A549 (cell line): ENCODE measurements around the gene PHB1. TPM values are rescaled to one million over a fixed set of nuclear protein-coding genes. Genes with fewer than 3 reads are reported as not detected.

ENCODE experiments used
- ATAC-seq, 2 experiments: fragments of 200-7000 bp in 1 of 2; fragments of >200 bp in 1 of 2; cut with Nextera tagmentation in 1 of 2; cut with Tn5 transposase in 1 of 2; 3 replicates each; pipeline versions ENCODE4 v1.8.0 to v1.9.1; 2018 to 2020; ENCODE audit warnings: mild to moderate bottlenecking in 1 of 2, moderate library complexity in 1 of 2
- CTCF ChIA-PET: fragments of 300-600 bp; sonication (Branson Sonifier 250); formaldehyde crosslinking; extraction: SDS; loops from one replicate; lab custom pipeline; 2021; ENCODE audit warnings: antibody characterized with exemption, inconsistent platforms; lab: Yijun Ruan, JAX
- POLR2A ChIA-PET: fragments of 350-600 bp; formaldehyde crosslinking; extraction: SDS; loops from one replicate; lab custom pipeline; 2021; ENCODE audit warnings: antibody characterized with exemption, inconsistent platforms; lab: Yijun Ruan, JAX
- DNase-seq, 2 experiments: peaks; one replicate each; pipeline versions ENCODE4 v3.0.0 to v3.0.0-alpha.2; 2011 to 2016; ENCODE audit warnings: low read depth in 1 of 2, low spot score in 1 of 2
- FAIRE-seq: peaks from 2 replicates; lab custom pipeline; 2011; peaks lifted over from hg19 to GRCh38; lab: Jason Lieb, UNC
- H3K27ac ChIP-seq, 2 experiments: fragments of >200 bp; sonication (Bioruptor Twin); formaldehyde crosslinking; 3 replicates each; pipeline ENCODE4 v1.5.1; 2016 to 2017
- H3K4me1 ChIP-seq: fragments of >200 bp; sonication (Bioruptor Twin); formaldehyde crosslinking; 3 replicates; pipeline ENCODE4 v1.6.1; 2016
- H3K4me2 ChIP-seq: fragments of >200 bp; sonication (Bioruptor Twin); formaldehyde crosslinking; 3 replicates; pipeline ENCODE4 v1.6.1; 2016
- H3K4me3 ChIP-seq: fragments of >200 bp; sonication (Bioruptor Twin); formaldehyde crosslinking; 3 replicates; pipeline ENCODE4 v1.5.1; 2016
- H3K9me3 ChIP-seq: fragments of >200 bp; sonication (Bioruptor Twin); formaldehyde crosslinking; 3 replicates; pipeline ENCODE4 v1.6.1; 2016
- CBX2 ChIP-seq: fragments of 200-600 bp; sonication (generic); IDR thresholded peaks from 2 replicates; pipeline ENCODE4 v1.6.1; 2016; ENCODE audit warnings: low read depth, mild to moderate bottlenecking, borderline replicate concordance
- CBX8 ChIP-seq: fragments of 200-600 bp; sonication (generic); IDR thresholded peaks from 2 replicates; pipeline ENCODE4 v1.6.1; 2016
- CTCF ChIP-seq: fragments of >200 bp; sonication (Bioruptor Twin); formaldehyde crosslinking; IDR thresholded peaks from 3 replicates; pipeline ENCODE4 v1.5.1; 2016
- E2F6 ChIP-seq: IDR thresholded peaks from 2 replicates; pipeline ENCODE4 v1.6.1; 2012; ENCODE audit warnings: low read depth, borderline replicate concordance
- EHF ChIP-seq: fragments of 250-450 bp; sonication (Bioruptor Pico); IDR thresholded peaks from 2 replicates; pipeline ENCODE4 v1.5.0; 2020; ENCODE audit warnings: mild to moderate bottlenecking
- FOSB ChIP-seq: fragments of 250-450 bp; sonication (Bioruptor Pico); IDR thresholded peaks from 2 replicates; pipeline ENCODE4 v1.5.0; 2020; ENCODE audit warnings: mild to moderate bottlenecking, moderate library complexity
- FOXS1 ChIP-seq: fragments of 250-450 bp; sonication (Bioruptor Pico); IDR thresholded peaks from 2 replicates; pipeline ENCODE4 v1.5.0; 2020; ENCODE audit warnings: mild to moderate bottlenecking, moderate library complexity
- GATA3 ChIP-seq: IDR thresholded peaks from 2 replicates; pipeline ENCODE4 v1.6.1; 2012; ENCODE audit warnings: borderline replicate concordance
- HOXA7 ChIP-seq: fragments of 250-450 bp; sonication (Bioruptor Pico); IDR thresholded peaks from 2 replicates; pipeline ENCODE4 v1.5.0; 2020; ENCODE audit warnings: mild to moderate bottlenecking, moderate library complexity
- MAFK ChIP-seq: fragments of 450-650 bp; IDR thresholded peaks from 2 replicates; pipeline ENCODE4 v1.6.1; 2014; ENCODE audit not compliant: partially characterized antibody
- NR3C1 ChIP-seq: fragments of >200 bp; sonication (Bioruptor Twin); formaldehyde crosslinking; IDR thresholded peaks from 3 replicates; pipeline ENCODE4 v1.6.1; 2017
- PBX3 ChIP-seq: IDR thresholded peaks from 2 replicates; pipeline ENCODE4 v1.6.1; 2012
- PHF8 ChIP-seq: fragments of 200-600 bp; sonication (generic); IDR thresholded peaks from 2 replicates; pipeline ENCODE4 v1.6.1; 2016; ENCODE audit warnings: low read depth, mild to moderate bottlenecking, antibody characterized with exemption, moderate library complexity, borderline replicate concordance
- POLR2A ChIP-seq: IDR thresholded peaks from 2 replicates; pipeline ENCODE4 v1.6.1; 2012; ENCODE audit warnings: mild to moderate bottlenecking, low read length
- RAD21 ChIP-seq, 2 experiments: fragments of >200 bp in 1 of 2; sonication (Bioruptor Twin) in 1 of 2; formaldehyde crosslinking in 1 of 2; IDR thresholded peaks in 1 of 2; conservative IDR thresholded peaks in 1 of 2; 2 replicates in 1 of 2; 3 replicates in 1 of 2; pipeline ENCODE4 v1.6.1; 2012 to 2018; ENCODE audit warnings: inconsistent platforms in 1 of 2
- REST ChIP-seq: fragments of 200-600 bp; sonication (generic); IDR thresholded peaks from 2 replicates; pipeline ENCODE4 v1.6.1; 2016; ENCODE audit warnings: antibody characterized with exemption, mild to moderate bottlenecking, moderate library complexity
- SMC3 ChIP-seq: fragments of >200 bp; sonication (Bioruptor Twin); formaldehyde crosslinking; IDR thresholded peaks from 3 replicates; pipeline ENCODE4 v1.6.1; 2018; ENCODE audit warnings: inconsistent platforms
- TP53 ChIP-seq: fragments of 250-450 bp; sonication (Bioruptor Pico); IDR thresholded peaks from 2 replicates; pipeline ENCODE4 v1.5.0; 2021; ENCODE audit warnings: mild to moderate bottlenecking, moderate library complexity
- ZC3H11A ChIP-seq: fragments of 450-650 bp; IDR thresholded peaks from 2 replicates; pipeline ENCODE4 v1.6.1; 2014; ENCODE audit warnings: antibody characterized with exemption, mild to moderate bottlenecking
- ZSCAN20 ChIP-seq: fragments of 250-450 bp; sonication (Bioruptor Pico); IDR thresholded peaks from 2 replicates; pipeline ENCODE4 v1.8.0; 2022; ENCODE audit warnings: mild to moderate bottlenecking, moderate library complexity
- WGBS: methylation state at CpG from one replicate; pipeline ENCODE4 v1.1.6; 2017; ENCODE audit errors: missing lambda C conversion rate; 5-methylcytosine and 5-hydroxymethylcytosine counted together
- polyA plus RNA-seq, 4 experiments: library from polyadenylated mRNA; depleted of rRNA in 3 of 4; stranded (reverse); fragments of >200 nt; fragmentation: RNase III in 1 of 4; extraction: RNeasy Plus Mini Kit Qiagen cat#74134 plus additional on column Dnase treatment in 1 of 4; gene quantifications; 2 replicates in 3 of 4; 3 replicates in 1 of 4; pipeline ENCODE4 v1.2.3, GENCODE V29; 2011 to 2017
- TF ChIP-seq, protein P1 (sequence below): fragments of 250-450 bp; sonication (Bioruptor Pico); IDR thresholded peaks from 2 replicates; pipeline ENCODE4 v1.5.0; 2021; ENCODE audit warnings: mild to moderate bottlenecking, moderate library complexity, borderline replicate concordance
- TF ChIP-seq, protein P2 (sequence below): fragments of 450-650 bp; IDR thresholded peaks from 2 replicates; pipeline ENCODE4 v1.6.1; 2014; ENCODE audit warnings: antibody characterized with exemption

The PHB1 gene
- polyA plus RNA-seq, 2 of the 4 experiments (the other 2 are of a cell fraction), result 432 to 480 TPM

DNA sequence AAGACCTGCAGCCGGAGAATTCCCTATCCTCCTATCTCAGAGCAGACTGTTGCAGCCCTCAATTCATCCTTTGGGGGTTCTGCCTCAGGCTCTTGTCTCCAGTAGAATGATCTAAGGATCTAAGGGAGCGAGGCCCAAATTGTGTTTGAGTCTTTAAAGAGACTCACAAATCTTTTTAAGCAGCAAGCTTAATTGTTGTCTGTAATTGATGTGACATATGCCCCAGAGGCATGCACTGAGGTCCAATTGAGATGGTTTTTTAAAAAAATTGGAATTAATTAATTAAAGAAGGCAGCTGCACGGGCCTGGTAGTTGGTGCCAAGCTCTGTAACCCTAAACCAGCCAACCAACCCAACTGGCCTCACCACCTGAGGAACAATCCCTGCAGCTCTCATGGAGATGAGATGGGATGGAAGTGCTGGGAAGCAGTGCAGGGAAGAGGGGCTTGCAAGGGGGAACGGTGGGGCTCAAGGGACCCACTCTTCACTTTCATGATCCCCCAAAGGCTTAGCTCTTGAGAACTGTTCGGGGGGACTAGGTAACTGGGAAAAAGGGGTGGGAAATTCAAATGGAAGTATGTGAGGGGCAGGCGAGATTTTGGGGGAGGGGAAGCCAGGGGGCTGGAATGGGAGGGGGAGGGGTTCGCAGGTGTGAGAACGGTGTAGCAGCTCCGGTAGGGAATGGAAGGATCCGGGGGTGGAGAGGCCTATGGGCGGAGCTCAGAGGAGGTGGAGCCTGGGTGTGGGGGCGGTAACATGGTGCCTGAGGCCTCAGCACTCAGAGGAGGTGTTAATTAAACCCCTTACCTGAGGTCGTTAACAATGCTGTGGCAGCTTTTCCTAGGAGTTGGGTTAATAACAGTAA lies 43.5 kb downstream of the PHB1 start:
- no peak overlapping the region for H3K27ac ChIP-seq
- no peak for ATAC-seq
- H3K4me3 ChIP-seq, result no peak overlapping the region
- CTCF ChIA-PET, result interaction anchor here (0.7 to 1.7 kb wide), 8 partner anchors 9 to 186 kb away, joined by 3 to 7 read pairs (median 3); partner anchors contain the start of gene ZNF652
- no peaks in the 10 kb centered on the region for H3K4me1 ChIP-seq
- H3K9me3 ChIP-seq, result no peaks in the 10 kb centered on the region
- H3K4me2 ChIP-seq, result no peak overlapping the region
- POLR2A ChIA-PET, result no interaction called here
- FAIRE-seq, result no peak
- WGBS, result 68% methylated on average over 11 of the region's 13 CpGs
- no peak for DNase-seq
- TF ChIP-seq FOXS1 (CRISPR knock-in tag) (no peak), PBX3 (no peak), CBX2 (no peak), FOSB (no peak), GATA3 (no peak)

DNA sequence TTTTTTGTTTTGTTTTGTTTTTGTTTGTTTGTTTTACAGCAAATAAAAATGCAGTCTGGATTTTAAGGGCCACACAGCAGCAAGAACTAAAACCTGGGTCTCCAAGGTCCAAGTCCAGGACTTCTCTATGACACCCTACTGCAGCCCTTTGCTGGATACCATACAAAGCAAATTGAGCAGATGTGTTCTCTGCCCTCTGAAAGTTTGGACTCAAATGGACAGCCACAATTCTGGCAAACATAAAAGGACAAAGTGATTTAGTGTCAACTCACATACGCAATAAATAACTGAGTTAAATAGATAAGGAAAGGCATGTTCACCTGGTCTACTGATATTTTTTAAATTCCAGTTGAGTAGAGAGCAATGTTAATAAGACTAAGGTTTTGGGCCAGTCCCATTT lies 44.9 kb downstream of the PHB1 start:
- Histone ChIP-seq H3K4me3 (no peak overlapping the region), H3K9me3 (no peaks in the 10 kb centered on the region), H3K4me2 (no peak overlapping the region)
- FAIRE-seq, result no peak
- POLR2A ChIA-PET, result no interaction called here
- no peak for TF ChIP-seq CBX2
- no peak for TF ChIP-seq E2F6
- TF ChIP-seq, protein P1, sequence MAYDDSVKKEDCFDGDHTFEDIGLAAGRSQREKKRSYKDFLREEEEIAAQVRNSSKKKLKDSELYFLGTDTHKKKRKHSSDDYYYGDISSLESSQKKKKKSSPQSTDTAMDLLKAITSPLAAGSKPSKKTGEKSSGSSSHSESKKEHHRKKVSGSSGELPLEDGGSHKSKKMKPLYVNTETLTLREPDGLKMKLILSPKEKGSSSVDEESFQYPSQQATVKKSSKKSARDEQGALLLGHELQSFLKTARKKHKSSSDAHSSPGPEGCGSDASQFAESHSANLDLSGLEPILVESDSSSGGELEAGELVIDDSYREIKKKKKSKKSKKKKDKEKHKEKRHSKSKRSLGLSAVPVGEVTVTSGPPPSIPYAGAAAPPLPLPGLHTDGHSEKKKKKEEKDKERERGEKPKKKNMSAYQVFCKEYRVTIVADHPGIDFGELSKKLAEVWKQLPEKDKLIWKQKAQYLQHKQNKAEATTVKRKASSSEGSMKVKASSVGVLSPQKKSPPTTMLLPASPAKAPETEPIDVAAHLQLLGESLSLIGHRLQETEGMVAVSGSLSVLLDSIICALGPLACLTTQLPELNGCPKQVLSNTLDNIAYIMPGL, result no peak
- TF ChIP-seq HOXA7, result no peak
- TF ChIP-seq EHF (CRISPR knock-in tag), result no peak
- TF ChIP-seq PHF8, result no peak
- no peak for TF ChIP-seq SMC3
- no peak for TF ChIP-seq NR3C1
- TF ChIP-seq, all 56 proteins: peak for 0
- ATAC-seq (no peak), DNase-seq (no peak)
- no peak overlapping the region for H3K27ac ChIP-seq
- CTCF ChIA-PET, result interaction anchor here (0.6 to 2.7 kb wide), 6 partner anchors 9 to 181 kb away, joined by 3 to 12 read pairs (median 6); no protein-coding TSS in a partner anchor
- 98% methylated on average over 1 of the region's 1 CpG for WGBS
- H3K4me1 ChIP-seq, result no peaks in the 10 kb centered on the region

- FAIRE-seq (no peak), ATAC-seq (no peak), DNase-seq (no peak)
- Histone ChIP-seq H3K4me1 (no peaks in the 10 kb centered on the region), H3K4me3 (no peak overlapping the region), H3K27ac (no peak overlapping the region), H3K4me2 (no peak overlapping the region), H3K9me3 (no peaks in the 10 kb centered on the region)
- TF ChIP-seq POLR2A, result no peak
- TF ChIP-seq MAFK, result no peak
- TF ChIP-seq ZSCAN20, result no peak
- TF ChIP-seq FOSB, result no peak
- no peak for TF ChIP-seq TP53
- no peak for TF ChIP-seq GATA3
- no peak for TF ChIP-seq ZC3H11A
- no peak for TF ChIP-seq CBX8
- no peak for TF ChIP-seq CBX2
- TF ChIP-seq, protein P2, sequence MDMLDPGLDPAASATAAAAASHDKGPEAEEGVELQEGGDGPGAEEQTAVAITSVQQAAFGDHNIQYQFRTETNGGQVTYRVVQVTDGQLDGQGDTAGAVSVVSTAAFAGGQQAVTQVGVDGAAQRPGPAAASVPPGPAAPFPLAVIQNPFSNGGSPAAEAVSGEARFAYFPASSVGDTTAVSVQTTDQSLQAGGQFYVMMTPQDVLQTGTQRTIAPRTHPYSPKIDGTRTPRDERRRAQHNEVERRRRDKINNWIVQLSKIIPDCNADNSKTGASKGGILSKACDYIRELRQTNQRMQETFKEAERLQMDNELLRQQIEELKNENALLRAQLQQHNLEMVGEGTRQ, result no peak
- no peak for TF ChIP-seq REST
- TF ChIP-seq CTCF, result no peak
- no peak for TF ChIP-seq RAD21 (conservative IDR thresholded peaks at IDR 0.05 in 1 of 2, IDR thresholded peaks at IDR 0.05 in 1 of 2)
- CTCF ChIA-PET, result interaction anchor here (0.9 to 2.7 kb wide), 13 partner anchors 7 to 470 kb away, joined by 3 to 12 read pairs (median 4); no protein-coding TSS in a partner anchor
- WGBS, result 23% methylated on average over 1 of the region's 1 CpG
- POLR2A ChIA-PET, result no interaction called here
Observed at GRCh38 chr17:49369089-49369488, 45.6 kb downstream of the PHB1 start.
